Measurements from ENCODE around the gene WFDC10A. TPM values are rescaled to one million over a fixed set of nuclear protein-coding genes. Genes with fewer than 3 reads are reported as not detected.

WFDC10A gene
- total and polyA plus RNA-seq, 10 of the 15 experiments (the other 5 are each of a cell fraction or from before 2014, with no cell fraction given) = not detected

GRCh38 chr20:45672765-45673164, 43.2 kb downstream of the WFDC10A start:
- Histone ChIP-seq H3K27ac (ENCODE audit: control insufficient read depth, insufficient read depth) (no peak overlapping the region), H3K36me3 (ENCODE audit: control insufficient read depth in 2 of 2, insufficient read depth in 2 of 2, low read length in 1 of 2) (no peaks in the 10 kb centered on the region), H3K4me2 (ENCODE audit: control insufficient read depth, insufficient read depth) (no peak overlapping the region), H3K27me3 (replicated peaks in 1 of 2; ENCODE audit: control insufficient read depth in 2 of 2, insufficient read depth in 2 of 2, low read length in 1 of 2) (no peaks in the 10 kb centered on the region), H3K9me3 (replicated peaks; ENCODE audit: control insufficient read depth, insufficient read depth, low read length) (no peaks in the 10 kb centered on the region), H3K9ac (ENCODE audit: control insufficient read depth, insufficient read depth, low read length) (no peak overlapping the region), H3K4me1 (ENCODE audit: control insufficient read depth, insufficient read depth, low read length) (no peaks in the 10 kb centered on the region), H3K4me3 (no peak overlapping the region), H3K79me2 (ENCODE audit: control insufficient read depth, insufficient read depth, low read length) (no peaks in the 10 kb centered on the region), H2AFZ (ENCODE audit: control insufficient read depth, low read depth, low read length) (no peak overlapping the region), H4K20me1 (ENCODE audit: control insufficient read depth, insufficient read depth) (no peaks in the 10 kb centered on the region)
- intact Hi-C loops (cut with micrococcal nuclease; ENCODE audit: unreplicated experiment) (no loop called here), in situ Hi-C loops (cut with MboI) (no loop called here)
- FAIRE-seq (no peak), DNase-seq (ENCODE audit: low read depth, low spot score) (no peak), ATAC-seq (no peak)
- RAD21 ChIA-PET (ENCODE audit: unreplicated experiment) = no interaction called here
- TF ChIP-seq KLF5 (IDR thresholded peaks at IDR 0.05; ENCODE audit: partially characterized antibody) (no peak), PAX5 (IDR thresholded peaks at IDR 0.05; ENCODE audit: borderline replicate concordance, low read depth, low read length) (no peak), ATF2 (IDR thresholded peaks at IDR 0.05; ENCODE audit: low read length) (no peak), SREBF2 (IDR thresholded peaks at IDR 0.05; ENCODE audit: low read length) (no peak), ZNF687 (IDR thresholded peaks at IDR 0.05) (no peak), LARP7 (IDR thresholded peaks at IDR 0.05) (no peak)
- CTCF ChIA-PET = no interaction called here
- SMC1A ChIA-PET (ENCODE audit: uncharacterized antibody, unreplicated experiment) = no interaction called here
- BruUV-seq (replicated peaks) = no TSS peak
- POLR2A ChIA-PET = no interaction called here
